IMR-90 (cell line): ENCODE data around the gene TNS3. TPM values are rescaled to one million over a fixed set of nuclear protein-coding genes. Genes with fewer than 3 reads are reported as not detected.

Experiments
- ATAC-seq: fragments of 200-7000 bp; cut with Tn5 transposase; 2 replicates; pipeline ENCODE4 v1.9.1; 2020; ENCODE audit warnings: low read depth, mild to moderate bottlenecking, moderate library complexity
- BruUV-seq: library from RNA; stranded (reverse); fragments of 400-500 nt; replicated peaks from 2 replicates; lab custom pipeline; 2021; lab: Mats Ljungman, UMichigan
- CTCF ChIA-PET: fragments of 300-600 bp; formaldehyde crosslinking; extraction: SDS; loops from one replicate; lab custom pipeline; 2021; ENCODE audit warnings: antibody characterized with exemption; lab: Yijun Ruan, JAX
- POLR2A ChIA-PET: fragments of 300-600 bp; sonication (Branson Sonifier 250); formaldehyde crosslinking; loops from one replicate; lab custom pipeline; 2022; ENCODE audit warnings: antibody characterized with exemption; ENCODE audit not compliant: unreplicated experiment; lab: Charles Lee
- DNase-seq: peaks from one replicate; pipeline ENCODE4 v3.0.0; 2013
- H2AFZ ChIP-seq: replicated peaks from 2 replicates; pipeline ENCODE3; 2013; ENCODE audit warnings: low read length, mild to moderate bottlenecking; ENCODE audit not compliant: poor library complexity
- H2AK5ac ChIP-seq: 2 replicates; pipeline ENCODE4 v1.6.1; 2013; ENCODE audit warnings: low read depth, low read length, inconsistent platforms
- H2AK9ac ChIP-seq: replicated peaks from 2 replicates; pipeline ENCODE3; 2013; ENCODE audit warnings: mild to moderate bottlenecking, low read depth, low read length, moderate library complexity; ENCODE audit not compliant: poor library complexity
- H2BK120ac ChIP-seq: 2 replicates; pipeline ENCODE4 v1.6.1; 2013; ENCODE audit warnings: low read depth, low read length, inconsistent platforms
- H2BK15ac ChIP-seq: 3 replicates; pipeline ENCODE4 v1.6.1; 2013; ENCODE audit warnings: low read depth, low read length, inconsistent platforms
- H2BK20ac ChIP-seq: 2 replicates; pipeline ENCODE4 v1.6.1; 2013; ENCODE audit warnings: low read depth, mild to moderate bottlenecking, inconsistent platforms, low read length, moderate library complexity
- H2BK5ac ChIP-seq: 2 replicates; pipeline ENCODE4 v1.6.1; 2013; ENCODE audit warnings: mild to moderate bottlenecking, low read depth, low read length, inconsistent platforms; ENCODE audit not compliant: poor library complexity, severe bottlenecking
- H3K14ac ChIP-seq: replicated peaks from 2 replicates; pipeline ENCODE4 v1.6.1; 2013; ENCODE audit warnings: low read depth, low read length, inconsistent platforms
- H3K18ac ChIP-seq: 2 replicates; pipeline ENCODE4 v1.6.1; 2013; ENCODE audit warnings: low read depth, low read length, control low read depth
- H3K23ac ChIP-seq: 2 replicates; pipeline ENCODE4 v1.6.1; 2013; ENCODE audit warnings: low read depth, low read length, inconsistent platforms
- H3K27ac ChIP-seq: 2 replicates; pipeline ENCODE4 v1.5.1; 2013; ENCODE audit warnings: mild to moderate bottlenecking, control low read depth, low read length; ENCODE audit not compliant: insufficient read depth
- H3K27me3 ChIP-seq: 2 replicates; pipeline ENCODE4 v1.6.1; 2013; ENCODE audit warnings: low read length; ENCODE audit not compliant: control insufficient read depth, insufficient read depth
- H3K36me3 ChIP-seq: 2 replicates; pipeline ENCODE4 v1.6.1; 2013; ENCODE audit warnings: low read length, mixed read lengths; ENCODE audit not compliant: control insufficient read depth, insufficient read depth
- H3K4ac ChIP-seq: 2 replicates; pipeline ENCODE4 v1.6.1; 2013; ENCODE audit warnings: low read depth, low read length, inconsistent platforms
- H3K4me1 ChIP-seq: 2 replicates; pipeline ENCODE4 v1.6.1; 2013; ENCODE audit warnings: low read length, mixed read lengths; ENCODE audit not compliant: control insufficient read depth, insufficient read depth
- H3K4me2 ChIP-seq: 2 replicates; pipeline ENCODE4 v1.6.1; 2013; ENCODE audit warnings: low read depth, mild to moderate bottlenecking, control low read depth, low read length, moderate library complexity
- H3K4me3 ChIP-seq: 2 replicates; pipeline ENCODE4 v1.5.1; 2013; ENCODE audit warnings: low read depth, mild to moderate bottlenecking, control low read depth, low read length, moderate library complexity; ENCODE audit not compliant: insufficient read depth
- H3K56ac ChIP-seq: 2 replicates; pipeline ENCODE4 v1.6.1; 2013; ENCODE audit warnings: low read length, inconsistent platforms; ENCODE audit not compliant: insufficient read depth; ENCODE audit errors: extremely low read depth
- H3K79me1 ChIP-seq, 2 experiments: 2 replicates each; pipeline ENCODE4 v1.6.1; 2013; ENCODE audit warnings: low read length in 2 of 2, inconsistent platforms in 1 of 2, low read depth in 1 of 2
- H3K9ac ChIP-seq: 2 replicates; pipeline ENCODE4 v1.6.1; 2013; ENCODE audit warnings: low read depth, low read length, control low read depth
- H3K9me1 ChIP-seq: 2 replicates; pipeline ENCODE4 v1.6.1; 2013; ENCODE audit warnings: low read length, inconsistent platforms; ENCODE audit not compliant: insufficient read depth
- H3K9me3 ChIP-seq: 2 replicates; pipeline ENCODE4 v1.6.1; 2013; ENCODE audit warnings: low read length; ENCODE audit not compliant: control insufficient read depth, insufficient read depth
- H4K20me1 ChIP-seq: 2 replicates; pipeline ENCODE4 v1.6.1; 2013; ENCODE audit warnings: low read length, inconsistent platforms; ENCODE audit not compliant: insufficient read depth
- H4K5ac ChIP-seq: 2 replicates; pipeline ENCODE4 v1.6.1; 2013; ENCODE audit warnings: mild to moderate bottlenecking, low read depth, low read length, control low read depth
- H4K8ac ChIP-seq, 2 experiments: 2 replicates each; pipeline ENCODE4 v1.6.1; 2013; ENCODE audit warnings: low read depth in 2 of 2, low read length in 2 of 2, control low read depth in 1 of 2, inconsistent platforms in 1 of 2
- H4K91ac ChIP-seq: 2 replicates; pipeline ENCODE4 v1.6.1; 2013; ENCODE audit warnings: low read depth, low read length, inconsistent platforms; ENCODE audit not compliant: insufficient read depth
- CHD1 ChIP-seq: IDR thresholded peaks from 2 replicates; pipeline ENCODE4 v1.6.1; 2012; ENCODE audit warnings: low read depth, low read length, improper control_type of control experiment
- ELK1 ChIP-seq: fragments of 150-350 bp; IDR thresholded peaks from 2 replicates; pipeline ENCODE4 v1.6.1; 2016; ENCODE audit warnings: low read depth, mild to moderate bottlenecking, low read length, moderate library complexity, borderline replicate concordance
- NFE2L2 ChIP-seq: fragments of 150-350 bp; IDR thresholded peaks from 2 replicates; pipeline ENCODE4 v1.6.1; 2016; ENCODE audit warnings: low read depth, mild to moderate bottlenecking, low read length
- POLR2A ChIP-seq: IDR thresholded peaks from 2 replicates; pipeline ENCODE4 v1.6.1; 2012; ENCODE audit warnings: mild to moderate bottlenecking, low read depth, low read length
- RFX5 ChIP-seq: IDR thresholded peaks from 2 replicates; pipeline ENCODE4 v1.8.0; 2012; ENCODE audit warnings: low read depth, mild to moderate bottlenecking, low read length, moderate library complexity
- WGBS, 2 experiments: methylation state at CpG; one replicate each; pipeline versions ENCODE4 v1.1.5 to v1.1.7; 2013; ENCODE audit warnings: missing lambda C conversion rate in 2 of 2; ENCODE audit not compliant: insufficient read length in 1 of 2; ENCODE audit errors: extremely low coverage in 2 of 2; 5-methylcytosine and 5-hydroxymethylcytosine counted together
- dilution Hi-C: fragments of 300-500 bp; cut with HindIII; formaldehyde crosslinking; loops from one replicate; pipeline ENCODE4 v1.14.3; 2018; ENCODE audit warnings: low sequenced_read_pairs; ENCODE audit not compliant: unreplicated experiment
- in situ Hi-C: fragments of 300-500 bp; cut with MboI; formaldehyde crosslinking; loops from 3 replicates; pipeline ENCODE4 v1.14.3; 2019; ENCODE audit warnings: low sequenced_read_pairs, inconsistent platforms, mixed read lengths
- intact Hi-C: fragments of 100-400 bp; cut with micrococcal nuclease; formaldehyde crosslinking; loops from 2 replicates; pipeline ENCODE4 v1.10.0; 2022
- polyA plus RNA-seq, 3 experiments: library from polyadenylated mRNA; depleted of rRNA; stranded (reverse); fragments of >200 nt; gene quantifications; 2 replicates each; pipeline ENCODE4 v1.2.3, GENCODE V29; 2012; ENCODE audit warnings: low replicate concordance in 1 of 3
- total RNA-seq: library from RNA; depleted of rRNA; stranded (reverse); fragments of >200 nt; gene quantifications from 2 replicates; pipeline ENCODE4 v1.2.3, GENCODE V29; 2012

TNS3 gene
- total and polyA plus RNA-seq, 2 of the 4 experiments (the other 2 are of a cell fraction): 64.3 to 79.2 TPM

DNA sequence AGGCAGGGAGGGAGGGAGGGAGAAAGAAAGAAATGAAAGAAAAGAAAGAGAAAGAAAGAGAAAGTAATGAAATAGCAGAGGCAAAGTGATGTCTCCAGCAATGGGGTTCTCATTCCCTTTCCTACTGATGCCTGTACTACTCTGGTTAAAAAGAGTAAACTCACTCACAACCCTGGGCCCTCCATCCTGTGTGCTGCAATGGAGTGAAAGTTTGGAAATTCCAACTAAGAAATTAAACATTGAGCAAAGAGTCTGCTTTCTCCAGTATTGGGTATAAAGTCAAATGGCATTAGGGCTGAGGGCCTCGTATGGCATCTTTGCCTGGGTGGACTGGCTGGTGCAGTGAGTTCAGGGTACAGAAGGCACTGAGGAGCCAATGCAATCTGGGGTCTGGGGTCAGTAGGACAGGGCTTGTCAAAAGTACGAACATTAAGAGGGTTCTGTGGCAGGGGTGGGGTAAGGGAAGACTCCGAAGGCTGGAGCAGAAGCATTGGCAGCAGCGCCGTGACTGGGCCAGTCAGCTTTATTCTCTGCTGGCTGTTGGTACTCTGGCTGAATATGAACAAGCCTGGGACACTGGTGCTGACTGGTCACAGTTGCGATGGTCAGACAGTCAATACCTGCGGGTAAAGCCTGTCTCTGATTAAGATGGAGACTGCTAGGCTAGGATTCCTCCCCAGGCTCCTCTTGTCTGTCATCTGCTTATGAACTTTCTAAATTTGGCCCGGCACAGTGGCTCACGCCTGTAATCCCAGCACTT lies 24.1 kb upstream of the TNS3 start:
- no TSS peak for BruUV-seq
- POLR2A ChIA-PET: no interaction called here
- Histone ChIP-seq H3K56ac (peak overlapping the region; percentile 29; the same call in 1 of the 2 replicates), H2BK5ac (peak overlapping the region; percentile 95), H2BK15ac (peak overlapping the region; percentile 88), H3K4me2 (no peak overlapping the region), H4K91ac (peak overlapping the region; percentile 99), H3K9me1 (peaks cover 30% of the 10 kb centered on the region), H2AK9ac (peak overlapping the region; percentile 58), H3K4me3 (no peak overlapping the region), H3K9me3 (no peaks in the 10 kb centered on the region), H4K5ac (peak overlapping the region; percentile 92), H2AK5ac (peak overlapping the region; percentile 97), H3K27ac (peak overlapping the region; percentile 74), H4K8ac (peak overlapping the region; percentile 78 to 96; a peak in 3 of 4 replicates), H3K4me1 (peaks cover 36% of the 10 kb centered on the region), H3K79me1 (peaks cover 0 to 7% of the 10 kb centered on the region in 2 experiments; a peak in 1 of 4 replicates), H3K36me3 (no peaks in the 10 kb centered on the region), H3K14ac (peak overlapping the region; percentile 91), H2AFZ (peak overlapping the region; percentile 12), H3K9ac (no peak overlapping the region), H3K18ac (peak overlapping the region; percentile 88), H3K27me3 (no peaks in the 10 kb centered on the region), H2BK20ac (peak overlapping the region; percentile 99), H3K23ac (peak overlapping the region; percentile 61), H3K4ac (peak overlapping the region; percentile 98), H2BK120ac (peak overlapping the region; percentile 98), H4K20me1 (no peaks in the 10 kb centered on the region; the same call in 1 of the 2 replicates)
- in situ Hi-C loops: no loop called here
- DNase-seq (no peak), ATAC-seq (no peak)
- dilution Hi-C loops: no loop called here
- CTCF ChIA-PET: no interaction called here
- 100% methylated on average over 2 of the region's 9 CpGs; no CpG with 5 or more reads in 1 of the 2 experiments for WGBS, 2 experiments
- TF ChIP-seq CHD1: no peak
- no peak for TF ChIP-seq ELK1
- TF ChIP-seq RFX5: no peak
- no peak for TF ChIP-seq NFE2L2
- no peak for TF ChIP-seq POLR2A
- intact Hi-C loops: loop anchor here (1.0 to 2.0 kb wide), 2 partner anchors 25 to 335 kb away; no protein-coding TSS in a partner anchor
